ENCODE measurements around the gene UGT2B15.
"Not testable (repeated sequence)": the region's sequence is repeated elsewhere in the genome, so short reads cannot be mapped to it uniquely, and the experiment has no call there.

UGT2B15 gene

DNA sequence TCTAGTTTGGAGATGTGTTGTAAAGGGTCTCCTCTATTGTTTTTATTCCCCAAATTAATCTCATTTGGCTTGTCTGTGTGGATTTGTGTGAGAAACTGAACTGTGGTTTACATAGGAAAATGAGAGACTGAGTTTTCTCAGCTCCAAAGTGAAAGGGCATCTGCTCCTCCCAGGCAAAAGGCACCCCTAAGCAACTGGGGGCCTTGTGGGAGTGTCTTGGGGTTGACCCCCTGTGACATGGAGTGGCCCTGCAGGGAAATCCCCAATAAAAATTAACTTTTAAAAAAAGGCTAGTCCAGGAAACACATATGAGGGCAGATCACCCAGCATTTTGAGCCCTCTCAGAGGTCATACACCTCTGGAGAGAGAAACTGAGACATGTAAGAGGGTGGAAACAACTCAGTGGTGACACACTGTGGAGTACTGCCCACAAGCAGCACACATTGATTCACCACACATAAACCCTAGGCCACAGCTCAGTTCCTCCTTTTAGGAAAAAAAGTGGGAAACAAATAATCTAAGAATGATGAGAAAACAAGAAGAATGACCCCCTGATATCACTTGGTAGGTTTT, 13.3 kb downstream of the UGT2B15 start:
- H3K27ac ChIP-seq (ENCODE audit: low read depth in 2 of 2, low read length in 2 of 2): peak overlapping the region in 1 of 2 donors; percentile 16
- not testable (repeated sequence) for H3K4me3 ChIP-seq (ENCODE audit: low read length in 2 of 2); H3K27me3 ChIP-seq (ENCODE audit: control insufficient read depth in 2 of 2, insufficient read depth in 2 of 2, low read length in 2 of 2); H3K9ac ChIP-seq (ENCODE audit: low read depth in 1 of 2, low read length in 2 of 2); H3K4me1 ChIP-seq (ENCODE audit: control insufficient read depth in 2 of 2, insufficient read depth in 2 of 2, low read length in 2 of 2); H3K9me3 ChIP-seq (ENCODE audit: control insufficient read depth in 2 of 2, low read length in 2 of 2); H3K36me3 ChIP-seq (ENCODE audit: control insufficient read depth in 2 of 2, insufficient read depth in 2 of 2, low read length in 2 of 2)

DNA sequence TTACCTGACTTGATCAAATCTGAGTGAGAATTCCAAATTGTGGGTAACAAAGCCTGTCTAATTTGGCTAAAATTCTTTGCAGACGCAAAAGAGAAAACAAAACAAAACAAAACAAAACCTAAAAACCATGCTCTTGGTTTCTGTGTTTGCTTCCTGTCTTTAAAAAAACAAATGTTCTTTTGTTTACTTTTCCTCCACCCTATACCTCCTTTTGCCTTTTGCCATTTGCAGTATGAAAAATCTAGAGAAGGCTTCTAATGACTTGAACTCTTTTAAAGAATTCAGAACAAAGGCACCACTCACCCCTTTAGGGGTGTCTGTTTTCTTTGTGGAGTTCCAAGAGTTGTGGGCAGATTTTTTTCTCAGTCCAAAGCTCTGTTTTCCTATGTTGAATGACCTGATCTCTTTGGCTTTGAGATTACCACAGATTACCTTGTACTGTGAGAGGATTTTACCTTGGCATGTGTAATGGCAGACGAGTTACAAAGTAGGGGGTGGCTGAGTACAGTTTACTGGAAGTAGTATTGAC, 13.9 kb downstream of the UGT2B15 start:
- H3K36me3 ChIP-seq (ENCODE audit: control insufficient read depth in 2 of 2, insufficient read depth in 2 of 2, low read length in 2 of 2); H3K27me3 ChIP-seq (ENCODE audit: control insufficient read depth in 2 of 2, insufficient read depth in 2 of 2, low read length in 2 of 2); H3K4me1 ChIP-seq (ENCODE audit: control insufficient read depth in 2 of 2, insufficient read depth in 2 of 2, low read length in 2 of 2); H3K9ac ChIP-seq (ENCODE audit: low read depth in 1 of 2, low read length in 2 of 2); H3K9me3 ChIP-seq (ENCODE audit: control insufficient read depth in 2 of 2, low read length in 2 of 2): not testable (repeated sequence)
- peak overlapping the region; percentile 16 to 42 for H3K27ac ChIP-seq (ENCODE audit: low read depth in 2 of 2, low read length in 2 of 2)
- peak overlapping the region in 1 of 2 donors; percentile 23 for H3K4me3 ChIP-seq (ENCODE audit: low read length in 2 of 2)

DNA sequence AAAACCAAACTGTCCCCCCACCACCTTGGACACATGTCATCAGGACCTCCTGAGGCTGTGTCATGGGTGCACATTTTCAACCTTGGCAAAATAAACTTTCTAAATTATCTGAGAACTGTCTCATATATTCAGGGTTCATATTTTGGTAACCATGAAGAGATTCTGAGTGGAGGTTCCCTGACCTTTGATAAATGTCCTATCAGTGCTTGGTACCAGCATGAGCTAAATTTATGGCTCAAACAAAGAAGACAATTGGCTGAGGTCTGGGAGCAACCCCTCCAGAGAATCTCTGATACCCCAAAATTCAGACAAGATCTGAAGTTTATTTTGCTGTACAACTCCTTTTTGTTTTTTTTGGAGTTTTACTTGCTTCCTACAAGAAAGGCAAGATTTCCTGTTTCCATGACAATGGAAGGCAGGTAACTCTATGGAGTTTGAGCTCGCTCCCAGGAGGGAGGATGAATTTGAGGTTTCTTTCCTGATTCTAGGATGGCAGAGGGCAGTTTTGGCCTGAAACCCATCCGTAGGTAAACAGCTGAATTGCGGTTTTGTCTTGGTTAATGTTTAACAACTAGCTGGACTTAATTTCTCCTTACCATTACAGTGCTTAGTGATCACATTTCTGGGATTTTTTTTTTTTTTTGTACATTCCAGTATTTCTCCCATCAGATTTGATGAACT, 14.5 kb downstream of the UGT2B15 start:
- H3K36me3 ChIP-seq (ENCODE audit: control insufficient read depth in 2 of 2, insufficient read depth in 2 of 2, low read length in 2 of 2): no peaks in the 10 kb centered on the region
- H3K4me1 ChIP-seq (ENCODE audit: control insufficient read depth in 2 of 2, insufficient read depth in 2 of 2, low read length in 2 of 2): peaks cover 4 to 8% of the 10 kb centered on the region in 2 donors
- no peak overlapping the region for H3K27ac ChIP-seq (ENCODE audit: low read depth in 2 of 2, low read length in 2 of 2)
- no peaks in the 10 kb centered on the region for H3K27me3 ChIP-seq (ENCODE audit: control insufficient read depth in 2 of 2, insufficient read depth in 2 of 2, low read length in 2 of 2)
- no peaks in the 10 kb centered on the region for H3K9me3 ChIP-seq (ENCODE audit: control insufficient read depth in 2 of 2, low read length in 2 of 2)
- peak overlapping the region in 1 of 2 donors; percentile 23 for H3K4me3 ChIP-seq (ENCODE audit: low read length in 2 of 2)
- no peak overlapping the region for H3K9ac ChIP-seq (ENCODE audit: low read depth in 1 of 2, low read length in 2 of 2)

DNA sequence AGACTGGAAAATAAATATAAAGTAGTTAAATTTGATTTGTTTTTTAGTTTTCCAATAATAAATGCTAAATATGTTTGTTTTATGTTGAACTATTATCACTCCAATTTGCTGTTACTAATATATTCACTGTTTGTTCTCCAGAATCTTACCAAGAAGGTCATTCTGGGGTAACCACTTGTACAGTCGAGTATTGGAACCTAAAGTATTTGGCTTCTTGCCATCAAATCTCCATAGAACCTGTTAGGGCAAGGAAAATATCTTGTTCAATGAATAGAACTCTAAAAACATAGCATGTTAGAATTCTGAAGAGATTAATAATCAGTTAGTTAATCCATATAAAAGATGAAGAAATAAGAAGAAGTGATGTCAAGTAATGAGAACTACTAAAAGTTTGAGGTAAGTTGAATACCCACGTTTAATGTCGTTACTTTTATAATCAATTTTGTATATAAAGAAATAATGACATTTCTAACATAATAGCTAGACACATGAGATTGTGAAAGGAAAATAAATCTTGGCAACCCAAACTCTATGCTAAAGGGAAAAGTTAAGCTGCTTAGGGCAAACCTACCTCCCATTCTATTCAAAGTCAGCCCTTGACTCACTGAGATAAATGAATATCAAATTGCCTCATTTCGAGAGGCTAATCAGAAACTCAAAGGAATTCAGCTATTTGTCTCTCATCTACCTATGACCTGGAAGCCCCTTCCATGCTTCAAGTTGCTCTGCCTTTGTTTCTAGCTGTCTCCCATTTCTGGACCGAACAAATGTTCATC, 15.3 kb downstream of the UGT2B15 start:
- Histone ChIP-seq H3K36me3 (ENCODE audit: control insufficient read depth in 2 of 2, insufficient read depth in 2 of 2, low read length in 2 of 2) (no peaks in the 10 kb centered on the region), H3K27me3 (ENCODE audit: control insufficient read depth in 2 of 2, insufficient read depth in 2 of 2, low read length in 2 of 2) (no peaks in the 10 kb centered on the region)

DNA sequence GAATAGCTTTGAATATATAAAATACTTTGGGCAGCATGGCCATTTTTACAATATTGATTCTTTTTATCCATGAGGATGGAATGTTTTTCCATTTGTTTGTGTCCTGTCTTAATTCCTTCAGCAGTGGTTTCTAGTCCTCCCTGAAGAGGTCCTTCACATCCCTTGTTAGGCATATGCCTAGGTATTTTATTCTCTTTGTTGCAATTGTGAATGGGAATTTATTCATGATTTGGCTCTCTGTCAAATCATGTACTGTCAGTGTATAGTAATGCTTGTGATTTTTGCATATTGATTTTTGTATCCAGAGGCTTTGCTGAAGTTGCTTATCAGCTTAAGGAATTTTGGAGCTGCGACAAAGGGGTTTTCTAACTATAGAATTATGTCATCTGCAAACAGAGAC, 18.5 kb downstream of the UGT2B15 start:
- Histone ChIP-seq H3K36me3 (ENCODE audit: control insufficient read depth in 2 of 2, insufficient read depth in 2 of 2, low read length in 2 of 2) (no peaks in the 10 kb centered on the region), H3K4me1 (ENCODE audit: control insufficient read depth in 2 of 2, insufficient read depth in 2 of 2, low read length in 2 of 2) (peaks cover 4 to 8% of the 10 kb centered on the region in 2 donors)

More for the DNA sequence above, 15.3 kb downstream of the UGT2B15 start:
- Histone ChIP-seq H3K9me3 (ENCODE audit: control insufficient read depth in 2 of 2, low read length in 2 of 2) (no peaks in the 10 kb centered on the region), H3K4me3 (ENCODE audit: low read length in 2 of 2) (no peak overlapping the region), H3K4me1 (ENCODE audit: control insufficient read depth in 2 of 2, insufficient read depth in 2 of 2, low read length in 2 of 2) (peaks cover 4 to 8% of the 10 kb centered on the region in 2 donors), H3K9ac (ENCODE audit: low read depth in 1 of 2, low read length in 2 of 2) (no peak overlapping the region), H3K27ac (ENCODE audit: low read depth in 2 of 2, low read length in 2 of 2) (no peak overlapping the region)

DNA sequence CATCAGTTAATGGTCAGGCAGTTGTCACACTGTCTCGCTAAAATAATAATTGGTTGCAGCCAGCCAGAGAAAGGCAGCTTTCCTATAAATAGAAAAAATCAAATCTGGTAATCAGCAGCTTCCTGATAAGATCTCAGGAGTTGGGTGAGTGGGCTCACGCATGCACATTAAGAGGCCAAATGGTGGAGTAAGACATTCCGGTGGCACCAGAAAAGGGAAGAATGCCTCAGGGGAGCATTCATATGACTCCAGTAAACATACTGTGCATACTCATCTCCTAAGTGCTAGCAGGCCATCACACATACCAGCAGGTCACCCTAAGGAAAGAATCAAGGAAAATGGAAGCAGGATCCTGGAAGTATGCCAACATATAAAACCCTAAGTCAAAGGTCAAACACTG, 40.1 kb downstream of the UGT2B15 start:
- Histone ChIP-seq H3K4me1 (ENCODE audit: control insufficient read depth in 2 of 2, insufficient read depth in 2 of 2, low read length in 2 of 2) (no peaks in the 10 kb centered on the region), H3K4me3 (ENCODE audit: low read length in 2 of 2) (no peak overlapping the region), H3K27me3 (ENCODE audit: control insufficient read depth in 2 of 2, insufficient read depth in 2 of 2, low read length in 2 of 2) (no peaks in the 10 kb centered on the region), H3K9ac (ENCODE audit: low read depth in 1 of 2, low read length in 2 of 2) (no peak overlapping the region), H3K27ac (ENCODE audit: low read depth in 2 of 2, low read length in 2 of 2) (no peak overlapping the region), H3K36me3 (ENCODE audit: control insufficient read depth in 2 of 2, insufficient read depth in 2 of 2, low read length in 2 of 2) (no peaks in the 10 kb centered on the region), H3K9me3 (ENCODE audit: control insufficient read depth in 2 of 2, low read length in 2 of 2) (no peaks in the 10 kb centered on the region)

More for the DNA sequence above, 18.5 kb downstream of the UGT2B15 start:
- Histone ChIP-seq H3K9ac (ENCODE audit: low read depth in 1 of 2, low read length in 2 of 2) (no peak overlapping the region), H3K27me3 (ENCODE audit: control insufficient read depth in 2 of 2, insufficient read depth in 2 of 2, low read length in 2 of 2) (no peaks in the 10 kb centered on the region), H3K27ac (ENCODE audit: low read depth in 2 of 2, low read length in 2 of 2) (no peak overlapping the region), H3K9me3 (ENCODE audit: control insufficient read depth in 2 of 2, low read length in 2 of 2) (no peaks in the 10 kb centered on the region), H3K4me3 (ENCODE audit: low read length in 2 of 2) (no peak overlapping the region)

DNA sequence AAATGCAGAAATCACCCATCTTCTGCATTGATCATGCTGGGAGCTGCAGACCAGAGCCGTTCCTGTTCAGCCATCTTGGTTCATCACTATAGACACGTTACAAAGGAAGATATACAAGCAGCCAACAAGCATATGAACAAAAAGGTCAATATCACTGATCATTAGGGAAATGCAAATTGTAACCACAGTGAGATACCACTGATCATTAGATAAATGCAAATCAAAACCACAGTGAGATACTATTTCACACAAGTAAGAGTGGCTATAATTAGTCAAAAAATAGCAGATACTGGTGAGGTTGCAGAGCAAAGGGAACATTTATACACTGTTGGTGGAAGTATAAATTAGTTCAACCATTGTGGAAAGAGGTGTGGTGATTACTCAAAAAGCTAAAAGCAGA, 47.7 kb downstream of the UGT2B15 start:
- H3K9ac ChIP-seq (ENCODE audit: low read depth in 1 of 2, low read length in 2 of 2); H3K4me1 ChIP-seq (ENCODE audit: control insufficient read depth in 2 of 2, insufficient read depth in 2 of 2, low read length in 2 of 2); H3K27me3 ChIP-seq (ENCODE audit: control insufficient read depth in 2 of 2, insufficient read depth in 2 of 2, low read length in 2 of 2); H3K9me3 ChIP-seq (ENCODE audit: control insufficient read depth in 2 of 2, low read length in 2 of 2); H3K36me3 ChIP-seq (ENCODE audit: control insufficient read depth in 2 of 2, insufficient read depth in 2 of 2, low read length in 2 of 2); H3K27ac ChIP-seq (ENCODE audit: low read depth in 2 of 2, low read length in 2 of 2); H3K4me3 ChIP-seq (ENCODE audit: low read length in 2 of 2): not testable (repeated sequence)

DNA sequence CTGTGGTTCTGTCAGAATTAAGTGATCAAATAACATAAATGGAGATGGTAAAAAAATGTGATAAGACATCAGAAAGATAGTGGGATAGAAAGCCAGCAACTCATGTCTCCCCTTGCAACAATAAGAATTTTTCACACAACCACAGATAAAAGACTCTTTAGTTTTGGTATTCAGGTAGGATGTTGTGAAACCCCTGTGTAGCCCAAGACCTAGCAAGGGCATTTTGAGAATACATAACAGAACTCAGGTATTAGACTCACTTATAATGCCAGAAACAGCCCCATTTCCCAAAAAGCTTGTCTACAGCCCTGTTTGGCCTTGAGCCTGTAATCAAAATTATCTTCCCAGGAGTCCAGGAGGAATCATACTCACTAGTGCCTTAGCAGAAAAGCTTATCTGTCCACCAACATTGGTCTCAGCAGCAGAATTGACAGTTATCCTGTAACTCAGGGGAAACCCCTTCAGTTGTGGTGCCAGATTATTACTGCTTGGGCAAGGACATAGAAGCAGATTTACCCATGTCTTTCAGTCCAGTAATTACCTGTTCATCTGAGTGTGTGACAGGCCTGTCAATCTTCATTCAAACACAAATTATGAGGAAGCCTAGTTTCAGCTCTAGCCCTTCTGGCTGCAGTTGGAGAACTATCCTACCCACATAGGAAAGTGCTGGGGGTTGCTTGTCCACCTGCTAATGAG, 53.3 kb downstream of the UGT2B15 start:
- no peak overlapping the region for H3K27ac ChIP-seq (ENCODE audit: low read depth in 2 of 2, low read length in 2 of 2)
- no peaks in the 10 kb centered on the region for H3K4me1 ChIP-seq (ENCODE audit: control insufficient read depth in 2 of 2, insufficient read depth in 2 of 2, low read length in 2 of 2)
- no peaks in the 10 kb centered on the region for H3K9me3 ChIP-seq (ENCODE audit: control insufficient read depth in 2 of 2, low read length in 2 of 2)
- H3K9ac ChIP-seq (ENCODE audit: low read depth in 1 of 2, low read length in 2 of 2): no peak overlapping the region
- H3K27me3 ChIP-seq (ENCODE audit: control insufficient read depth in 2 of 2, insufficient read depth in 2 of 2, low read length in 2 of 2): no peaks in the 10 kb centered on the region
- H3K4me3 ChIP-seq (ENCODE audit: low read length in 2 of 2): no peak overlapping the region
- H3K36me3 ChIP-seq (ENCODE audit: control insufficient read depth in 2 of 2, insufficient read depth in 2 of 2, low read length in 2 of 2): no peaks in the 10 kb centered on the region

DNA sequence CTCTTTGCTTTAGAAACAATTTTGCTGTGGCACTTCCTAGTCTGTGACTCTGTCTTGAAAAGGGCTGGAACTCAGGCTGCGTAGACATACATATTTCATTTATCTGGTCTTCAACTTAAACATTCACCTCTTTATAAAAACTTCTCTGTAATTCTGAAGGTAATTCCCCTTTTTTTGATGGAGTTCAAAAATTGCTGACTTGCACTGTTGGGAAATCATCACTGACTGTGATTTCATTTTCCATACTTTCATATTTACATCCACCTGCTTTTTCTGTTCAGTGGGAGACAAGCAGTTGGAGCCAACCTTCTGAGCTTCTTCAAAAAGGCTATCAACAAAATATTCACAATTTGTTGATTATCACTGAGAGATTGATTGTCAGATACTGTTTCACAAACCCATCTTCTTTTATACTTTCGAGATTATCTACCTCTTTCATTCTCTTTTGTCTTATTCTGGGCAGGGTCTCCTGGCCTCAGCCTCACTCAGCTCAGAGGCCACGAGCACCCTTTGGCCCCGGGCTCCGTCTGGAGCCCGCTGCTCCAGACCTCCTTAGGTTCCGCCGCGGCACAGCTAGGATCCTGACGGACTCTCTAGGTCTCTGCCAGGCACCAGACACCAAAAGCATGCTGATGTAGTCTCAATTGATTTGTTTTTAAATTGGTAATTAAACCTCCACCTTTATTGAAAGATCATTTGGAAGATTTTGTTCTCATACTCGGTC, 54.6 kb downstream of the UGT2B15 start:
- Histone ChIP-seq H3K36me3 (ENCODE audit: control insufficient read depth in 2 of 2, insufficient read depth in 2 of 2, low read length in 2 of 2) (no peaks in the 10 kb centered on the region), H3K4me1 (ENCODE audit: control insufficient read depth in 2 of 2, insufficient read depth in 2 of 2, low read length in 2 of 2) (no peaks in the 10 kb centered on the region), H3K9me3 (ENCODE audit: control insufficient read depth in 2 of 2, low read length in 2 of 2) (no peaks in the 10 kb centered on the region), H3K27ac (ENCODE audit: low read depth in 2 of 2, low read length in 2 of 2) (no peak overlapping the region), H3K9ac (ENCODE audit: low read depth in 1 of 2, low read length in 2 of 2) (no peak overlapping the region), H3K4me3 (ENCODE audit: low read length in 2 of 2) (no peak overlapping the region), H3K27me3 (ENCODE audit: control insufficient read depth in 2 of 2, insufficient read depth in 2 of 2, low read length in 2 of 2) (no peaks in the 10 kb centered on the region)
